ENCODE measurements around the gene LRP10.
"Not testable (repeated sequence)": the region's sequence is repeated elsewhere in the genome, so short reads cannot be mapped to it uniquely, and the experiment has no call there.

The LRP10 gene

GRCh38 chr14:22848351-22849164, 23.0 kb upstream of the LRP10 start:
- DNase-seq (ENCODE audit: low spot score) = no peak

GRCh38 chr14:22849212-22849819, 22.2 kb upstream of the LRP10 start:
- no peaks in the 10 kb centered on the region for H3K36me3 Mint-ChIP-seq (ENCODE audit: low read depth)
- H3K27ac Mint-ChIP-seq = no peak overlapping the region
- DNase-seq (ENCODE audit: low spot score) = no peak
- peaks cover 13% of the 10 kb centered on the region for H3K27me3 Mint-ChIP-seq (ENCODE audit: low read depth)
- H3K4me3 Mint-ChIP-seq = no peak overlapping the region
- H3K9me3 Mint-ChIP-seq = no peaks in the 10 kb centered on the region
- H3K4me1 Mint-ChIP-seq (ENCODE audit: low read depth) = peaks cover 14% of the 10 kb centered on the region

More at GRCh38 chr14:22848351-22849164, 23.0 kb upstream of the LRP10 start:
- H3K4me1 Mint-ChIP-seq (ENCODE audit: low read depth) = peaks cover 14% of the 10 kb centered on the region
- peaks cover 13% of the 10 kb centered on the region for H3K27me3 Mint-ChIP-seq (ENCODE audit: low read depth)
- H3K9me3 Mint-ChIP-seq = no peaks in the 10 kb centered on the region
- no peak overlapping the region for H3K27ac Mint-ChIP-seq
- no peaks in the 10 kb centered on the region for H3K36me3 Mint-ChIP-seq (ENCODE audit: low read depth)
- no peak overlapping the region for H3K4me3 Mint-ChIP-seq

- peaks cover under 1% of the 10 kb centered on the region for H3K36me3 Mint-ChIP-seq (ENCODE audit: low read depth)
- DNase-seq (ENCODE audit: low spot score) = peak; percentile 44
Observed at GRCh38 chr14:22850944-22851764, 20.4 kb upstream of the LRP10 start.

GRCh38 chr14:22852178-22852577, 19.4 kb upstream of the LRP10 start:
- H3K36me3 Mint-ChIP-seq (ENCODE audit: low read depth); H3K9me3 Mint-ChIP-seq; DNase-seq (ENCODE audit: low spot score); H3K27ac Mint-ChIP-seq; H3K4me3 Mint-ChIP-seq: not testable (repeated sequence)
- Mint-ChIP-seq H3K27me3 (ENCODE audit: low read depth) (peaks cover 22% of the 10 kb centered on the region), H3K4me1 (ENCODE audit: low read depth) (peaks cover 16% of the 10 kb centered on the region)

More at GRCh38 chr14:22850944-22851764, 20.4 kb upstream of the LRP10 start:
- Mint-ChIP-seq H3K4me3 (no peak overlapping the region), H3K27ac (no peak overlapping the region), H3K4me1 (ENCODE audit: low read depth) (peaks cover 14% of the 10 kb centered on the region), H3K9me3 (no peaks in the 10 kb centered on the region), H3K27me3 (ENCODE audit: low read depth) (peaks cover 18% of the 10 kb centered on the region)

- no peak overlapping the region for H3K27ac Mint-ChIP-seq
- H3K4me3 Mint-ChIP-seq = no peak overlapping the region
- peaks cover 26% of the 10 kb centered on the region for H3K27me3 Mint-ChIP-seq (ENCODE audit: low read depth)
- no peaks in the 10 kb centered on the region for H3K9me3 Mint-ChIP-seq
- peaks cover 2% of the 10 kb centered on the region for H3K36me3 Mint-ChIP-seq (ENCODE audit: low read depth)
- no peak for DNase-seq (ENCODE audit: low spot score)
- peaks cover 16% of the 10 kb centered on the region for H3K4me1 Mint-ChIP-seq (ENCODE audit: low read depth)
Observed at GRCh38 chr14:22852599-22852939, 19.0 kb upstream of the LRP10 start.

GRCh38 chr14:22852940-22853767, 18.4 kb upstream of the LRP10 start:
- Mint-ChIP-seq H3K36me3 (ENCODE audit: low read depth) (peaks cover 2% of the 10 kb centered on the region), H3K4me3 (peak overlapping the region; percentile 80), H3K9me3 (no peaks in the 10 kb centered on the region), H3K27me3 (ENCODE audit: low read depth) (peaks cover 22% of the 10 kb centered on the region), H3K27ac (no peak overlapping the region), H3K4me1 (ENCODE audit: low read depth) (peaks cover 18% of the 10 kb centered on the region)
- peak; percentile 80 for DNase-seq (ENCODE audit: low spot score)

GRCh38 chr14:22854296-22854695, 17.2 kb upstream of the LRP10 start:
- DNase-seq (ENCODE audit: low spot score); H3K36me3 Mint-ChIP-seq (ENCODE audit: low read depth); H3K9me3 Mint-ChIP-seq; H3K4me3 Mint-ChIP-seq; H3K27ac Mint-ChIP-seq: not testable (repeated sequence)
- H3K27me3 Mint-ChIP-seq (ENCODE audit: low read depth) = peaks cover 25% of the 10 kb centered on the region
- peaks cover 24% of the 10 kb centered on the region for H3K4me1 Mint-ChIP-seq (ENCODE audit: low read depth)

GRCh38 chr14:22854963-22855724, 16.4 kb upstream of the LRP10 start:
- no peak overlapping the region for H3K27ac Mint-ChIP-seq

GRCh38 chr14:22856428-22856827, 15.1 kb upstream of the LRP10 start:
- Mint-ChIP-seq H3K27ac (no peak overlapping the region), H3K4me3 (no peak overlapping the region)

More at GRCh38 chr14:22854963-22855724, 16.4 kb upstream of the LRP10 start:
- no peak for DNase-seq (ENCODE audit: low spot score)
- no peaks in the 10 kb centered on the region for H3K9me3 Mint-ChIP-seq
- H3K36me3 Mint-ChIP-seq (ENCODE audit: low read depth) = peaks cover 2% of the 10 kb centered on the region
- peaks cover 25% of the 10 kb centered on the region for H3K27me3 Mint-ChIP-seq (ENCODE audit: low read depth)
- peaks cover 24% of the 10 kb centered on the region for H3K4me1 Mint-ChIP-seq (ENCODE audit: low read depth)
- no peak overlapping the region for H3K4me3 Mint-ChIP-seq

GRCh38 chr14:22860377-22860776, 11.2 kb upstream of the LRP10 start:
- H3K36me3 Mint-ChIP-seq (ENCODE audit: low read depth); DNase-seq (ENCODE audit: low spot score); H3K4me3 Mint-ChIP-seq; H3K9me3 Mint-ChIP-seq; H3K27ac Mint-ChIP-seq: not testable (repeated sequence)
- H3K27me3 Mint-ChIP-seq (ENCODE audit: low read depth) = peaks cover 46% of the 10 kb centered on the region
- peaks cover 11% of the 10 kb centered on the region for H3K4me1 Mint-ChIP-seq (ENCODE audit: low read depth)

More at GRCh38 chr14:22856428-22856827, 15.1 kb upstream of the LRP10 start:
- Mint-ChIP-seq H3K27me3 (ENCODE audit: low read depth) (peaks cover 32% of the 10 kb centered on the region), H3K36me3 (ENCODE audit: low read depth) (peaks cover 2% of the 10 kb centered on the region), H3K9me3 (peaks cover 2% of the 10 kb centered on the region), H3K4me1 (ENCODE audit: low read depth) (peaks cover 21% of the 10 kb centered on the region)
- DNase-seq (ENCODE audit: low spot score) = no peak

- peaks cover 7% of the 10 kb centered on the region for H3K9me3 Mint-ChIP-seq
- no peak overlapping the region for H3K27ac Mint-ChIP-seq
- no peaks in the 10 kb centered on the region for H3K36me3 Mint-ChIP-seq (ENCODE audit: low read depth)
- peaks cover 39% of the 10 kb centered on the region for H3K27me3 Mint-ChIP-seq (ENCODE audit: low read depth)
- peaks cover 8% of the 10 kb centered on the region for H3K4me1 Mint-ChIP-seq (ENCODE audit: low read depth)
- H3K4me3 Mint-ChIP-seq = no peak overlapping the region
- DNase-seq (ENCODE audit: low spot score) = no peak
Observed at GRCh38 chr14:22861651-22862050, 9.9 kb upstream of the LRP10 start.

- Mint-ChIP-seq H3K9me3 (peaks cover 7% of the 10 kb centered on the region), H3K27ac (no peak overlapping the region), H3K4me3 (no peak overlapping the region), H3K36me3 (ENCODE audit: low read depth) (no peaks in the 10 kb centered on the region), H3K27me3 (ENCODE audit: low read depth) (peaks cover 24% of the 10 kb centered on the region), H3K4me1 (ENCODE audit: low read depth) (no peaks in the 10 kb centered on the region)
- no peak for DNase-seq (ENCODE audit: low spot score)
Observed at GRCh38 chr14:22864979-22865378, 6.6 kb upstream of the LRP10 start.
